NOMO-1 treated with DMSO at 0.1 percent for 48 hours (cell line): ENCODE results near the gene KCNK16.

Source experiments
- DNase-seq: peaks from one replicate; lab custom pipeline; 2025; ENCODE audit not compliant: unreplicated experiment; lab: John Stamatoyannopoulos, UW

Gene KCNK16

DNA sequence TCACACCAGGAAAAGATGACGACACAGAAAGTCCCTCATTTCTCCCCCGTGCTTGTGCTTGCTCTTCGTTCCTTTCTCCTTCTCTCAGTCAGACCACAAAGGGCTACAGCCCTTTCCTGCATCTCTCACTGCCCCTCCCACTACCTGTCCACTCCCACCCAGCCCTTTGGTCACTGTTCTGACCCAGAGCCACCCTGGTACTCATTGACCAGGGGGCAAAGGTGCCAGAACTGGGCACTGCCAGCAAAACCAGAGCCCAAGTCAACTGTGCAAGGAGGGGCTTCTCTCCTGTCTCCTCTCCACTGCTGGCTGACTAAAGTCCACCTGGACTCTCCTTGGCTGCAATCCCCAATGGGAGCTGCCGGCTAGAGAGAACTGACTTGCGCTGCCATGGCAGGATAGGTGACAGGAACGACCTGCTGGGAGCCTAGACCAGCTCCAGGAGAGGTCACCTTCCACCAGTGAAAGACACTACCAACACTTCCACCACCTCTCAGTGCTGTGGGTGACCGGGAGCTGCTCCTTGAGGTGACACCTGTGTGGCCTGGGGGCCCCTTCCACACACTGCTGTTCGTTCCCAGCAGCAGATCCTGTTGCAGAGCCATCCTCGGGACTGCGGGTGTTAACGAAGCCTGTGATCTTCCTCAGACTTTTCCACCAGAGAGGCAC is 41.1 kb downstream of the KCNK16 start:
- DNase-seq = no peak

DNA sequence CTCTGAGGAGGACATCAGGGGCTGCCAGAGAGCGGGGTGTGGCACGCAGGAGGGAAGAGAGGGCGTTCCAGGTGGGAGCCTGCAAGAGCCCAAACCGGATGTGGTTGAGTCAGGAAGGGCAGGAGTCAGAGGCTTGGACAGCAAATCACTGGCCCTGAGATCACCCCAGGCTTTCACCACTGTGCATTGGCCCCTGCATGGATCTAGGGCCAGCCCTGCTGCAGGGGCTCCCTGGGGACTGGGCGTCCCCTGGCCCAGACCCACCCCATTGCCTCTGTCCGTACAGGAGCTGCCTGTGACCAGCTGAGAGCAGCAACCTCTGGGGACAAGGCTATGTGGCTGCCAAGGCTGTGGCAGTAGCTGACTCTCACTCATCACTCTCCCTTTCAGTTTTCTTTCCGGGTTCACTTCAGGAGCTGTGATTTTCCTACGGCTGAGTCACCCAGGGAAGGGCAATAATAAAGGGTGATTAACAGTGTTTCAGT is 42.2 kb downstream of the KCNK16 start:
- DNase-seq = no peak

DNA sequence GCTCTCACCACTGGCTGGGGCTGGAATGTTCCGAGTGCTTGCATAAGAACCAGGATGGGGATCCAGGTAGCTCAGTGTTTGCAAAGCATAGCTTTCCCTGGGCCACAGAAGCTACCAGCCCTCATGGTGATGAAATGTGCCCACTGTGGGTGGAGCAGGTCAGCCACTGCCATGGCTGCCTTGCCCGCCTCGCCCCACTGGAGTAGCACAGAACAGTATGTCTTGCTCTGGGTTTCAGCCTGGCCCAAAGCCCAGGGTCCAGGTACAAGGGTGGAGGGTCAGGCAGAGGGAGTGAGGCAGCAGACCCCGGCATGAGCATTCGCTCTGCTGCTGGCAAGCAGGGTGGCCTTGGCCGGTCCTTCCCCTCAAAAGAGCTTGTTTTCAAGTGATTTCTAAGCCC is 43.0 kb downstream of the KCNK16 start:
- DNase-seq = no peak

DNA sequence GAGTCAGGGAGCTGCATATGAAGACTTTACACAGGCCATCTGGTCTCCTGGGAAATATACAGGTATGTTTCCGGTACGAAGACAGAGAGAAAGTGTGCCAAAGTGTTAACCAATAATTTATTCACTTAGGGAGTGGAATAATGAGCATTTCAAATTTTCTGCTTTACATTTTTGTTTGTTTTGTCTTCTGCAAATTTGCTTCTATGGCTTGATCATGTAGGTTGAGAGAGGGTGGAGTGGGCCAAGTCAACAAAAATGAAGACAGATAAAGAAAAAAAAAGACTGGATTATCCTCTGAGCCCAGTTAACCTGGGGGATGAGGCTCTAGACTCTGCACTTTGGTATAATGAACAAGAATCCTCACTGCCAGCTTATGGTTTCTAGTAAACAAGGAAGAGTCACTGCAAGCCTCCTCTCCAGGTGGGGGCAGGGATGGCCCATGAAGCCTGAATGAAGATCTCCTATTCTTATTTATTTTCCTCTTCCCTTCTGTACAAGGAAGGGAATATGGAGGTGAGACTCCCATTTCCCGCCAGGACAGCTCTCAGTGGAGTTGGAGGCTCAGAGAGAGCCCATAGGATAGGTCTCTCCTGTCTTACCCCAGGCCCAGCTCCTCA is 46.0 kb downstream of the KCNK16 start:
- DNase-seq = no peak

DNA sequence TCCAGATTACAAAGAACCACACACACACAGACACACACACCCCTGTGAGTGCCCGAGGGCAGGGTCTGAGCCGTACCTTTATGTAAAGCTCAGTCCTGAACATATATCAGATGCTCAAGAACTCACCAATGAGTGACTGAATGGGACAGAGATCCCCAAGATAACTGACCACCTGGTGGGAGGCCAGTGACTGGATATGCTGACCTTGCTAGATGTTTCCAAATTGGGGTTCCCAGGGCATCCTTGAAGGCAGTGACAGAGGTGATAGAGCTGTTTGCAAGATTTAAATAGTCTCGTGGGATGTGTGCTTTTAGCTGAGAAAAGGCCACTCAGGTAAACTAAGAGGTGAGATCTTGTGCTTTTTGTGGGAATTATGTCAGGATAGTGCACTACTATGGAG is 47.6 kb downstream of the KCNK16 start:
- no peak for DNase-seq

DNA sequence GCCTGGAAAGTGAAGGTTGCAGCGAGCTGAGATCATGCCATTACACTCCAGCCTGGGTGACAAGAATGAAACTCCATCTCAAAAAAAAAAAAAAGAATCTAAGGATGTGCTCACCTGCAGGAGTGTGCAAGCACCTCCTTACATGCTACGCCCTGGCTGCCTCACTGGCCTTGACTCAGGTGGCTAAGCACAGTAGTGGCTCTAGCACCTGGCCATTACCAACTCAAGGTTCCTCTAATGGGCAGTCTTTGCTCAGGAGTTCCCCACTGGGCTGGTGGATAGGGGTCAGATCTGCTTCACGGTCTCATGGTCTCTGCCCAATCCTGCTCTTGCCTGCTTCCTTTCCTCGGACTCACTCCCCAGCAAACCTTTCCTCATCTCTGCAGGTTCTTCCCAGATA is 48.0 kb downstream of the KCNK16 start:
- no peak for DNase-seq

DNA sequence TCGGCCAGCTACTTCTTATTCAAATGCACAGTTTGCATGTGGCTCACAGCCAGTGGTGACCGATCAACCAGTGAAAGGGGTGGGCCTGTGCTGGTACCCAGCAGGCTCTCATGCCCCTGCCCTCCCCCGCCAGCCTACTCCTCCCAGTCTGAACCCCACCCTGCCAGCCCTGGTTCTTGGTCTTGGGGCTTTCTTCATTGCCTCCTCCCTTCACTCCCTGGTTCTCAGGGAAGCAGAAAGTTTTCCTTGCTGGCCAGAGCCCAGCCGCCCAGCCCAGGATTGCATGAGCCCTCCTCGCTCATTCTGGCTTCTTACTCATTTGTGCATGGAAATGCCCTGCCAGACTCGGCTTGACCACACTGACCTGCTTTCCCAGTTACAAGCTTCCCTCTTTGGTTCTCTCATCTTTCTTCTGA is 49.1 kb downstream of the KCNK16 start:
- DNase-seq = no peak

DNA sequence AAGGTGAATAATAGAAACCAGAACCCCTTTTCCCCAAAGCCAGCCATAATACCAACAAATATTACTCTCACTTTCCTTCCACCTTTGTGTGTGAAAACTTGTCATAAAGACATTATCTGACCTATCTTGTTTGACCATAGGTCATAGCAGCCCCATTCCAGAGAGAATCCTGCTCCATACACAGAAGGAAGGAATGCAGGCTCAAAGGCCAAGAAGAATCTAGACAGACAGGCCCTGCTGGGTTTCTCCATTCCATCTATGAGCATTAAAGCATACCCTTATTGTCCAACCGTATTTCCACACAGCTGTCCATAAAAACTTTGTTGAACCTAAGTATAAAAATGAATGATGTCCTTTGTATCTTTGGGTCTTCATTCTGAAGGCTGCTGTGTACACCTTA is 52.5 kb downstream of the KCNK16 start:
- no peak for DNase-seq

DNA sequence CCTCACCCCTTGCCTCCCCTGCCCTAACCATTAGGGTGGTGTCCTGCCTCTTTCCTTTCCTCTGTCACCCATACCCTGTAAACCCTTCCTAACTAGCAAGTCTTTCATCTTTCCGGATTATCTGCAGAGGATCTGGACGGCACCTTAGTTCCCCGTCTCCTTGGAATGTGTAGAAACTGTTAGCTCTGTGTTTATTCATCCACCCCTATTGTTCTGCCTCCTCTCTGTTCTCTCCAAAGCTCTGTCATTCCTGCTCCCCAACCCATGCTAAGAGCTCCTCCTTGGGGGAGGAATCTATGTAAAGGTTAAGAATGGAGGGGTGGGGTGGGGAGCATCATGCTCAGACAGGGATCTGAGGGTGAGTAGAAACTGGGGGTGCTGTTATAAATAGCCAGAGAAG is 53.8 kb downstream of the KCNK16 start:
- DNase-seq = no peak

DNA sequence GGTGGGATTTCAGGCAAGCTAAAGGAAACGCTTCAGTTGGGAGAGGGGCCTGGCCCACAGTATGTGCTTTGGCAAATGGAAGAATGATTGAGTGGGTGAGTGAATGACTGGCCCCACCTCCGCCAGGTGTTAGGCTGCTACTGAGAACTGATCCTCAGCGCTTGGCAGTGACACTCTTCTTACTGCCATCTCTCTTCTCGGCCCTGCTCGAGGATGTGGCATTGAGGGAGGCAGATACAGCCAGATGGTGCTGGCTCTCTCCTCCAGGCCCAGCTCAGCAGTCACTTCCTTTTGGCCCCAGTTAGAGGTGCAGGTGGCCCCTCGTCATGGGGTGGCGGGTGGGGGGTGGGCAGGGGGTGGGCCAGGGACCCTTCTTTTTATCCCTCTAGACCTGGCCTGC is 54.3 kb downstream of the KCNK16 start:
- no peak for DNase-seq

DNA sequence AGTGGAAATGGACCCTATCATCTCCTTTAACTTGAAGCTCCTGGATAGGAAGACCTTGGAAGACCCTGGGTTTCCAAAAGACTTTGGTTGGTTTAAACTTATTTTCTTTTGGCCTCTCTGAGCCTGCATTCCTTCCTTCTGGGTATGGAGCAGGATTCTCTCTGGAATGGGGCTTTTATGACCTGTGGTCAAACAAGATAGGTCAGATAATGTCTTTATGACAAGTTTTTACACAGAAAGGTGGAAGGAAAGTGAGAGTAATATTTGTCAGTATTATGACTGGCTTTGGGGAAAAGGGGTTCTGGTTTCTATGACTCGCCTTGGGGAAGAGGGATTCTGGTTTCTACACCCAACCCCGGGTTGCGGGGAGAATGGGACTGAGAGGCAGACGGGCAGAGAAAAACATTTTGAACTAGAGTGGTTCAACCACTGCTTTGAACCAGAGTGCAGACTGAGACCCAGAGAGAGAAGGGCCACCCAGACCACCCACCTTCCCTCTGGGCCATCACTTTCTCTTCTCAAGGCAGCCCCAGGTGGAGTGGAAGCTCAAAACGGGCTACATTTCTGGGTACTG is 55.6 kb downstream of the KCNK16 start:
- no peak for DNase-seq

DNA sequence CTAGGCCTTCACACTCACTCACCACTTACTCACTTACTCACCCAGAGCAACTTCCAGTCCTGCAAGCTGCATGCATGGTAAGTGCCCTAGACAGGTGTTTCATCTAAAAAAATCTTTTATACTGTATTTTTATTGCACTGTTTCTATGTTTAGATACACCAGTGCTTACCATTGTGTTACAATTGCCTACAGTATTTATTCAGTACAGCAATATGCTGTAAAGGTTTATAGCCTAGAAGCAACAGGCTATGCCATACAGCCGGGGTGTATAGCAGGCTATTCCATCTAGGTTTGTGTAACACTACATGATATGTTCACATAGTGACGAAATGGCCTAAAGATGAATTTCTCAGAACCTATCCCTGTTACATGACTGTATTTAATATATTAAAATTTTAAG is 56.1 kb downstream of the KCNK16 start:
- no peak for DNase-seq
